Activated T-cell treated with anti-CD3 and anti-CD28 coated beads for 4 hours (primary cell): Measurements from ENCODE around the gene NTN3.

Experiments
- DNase-seq: peaks from one replicate; pipeline ENCODE4 v3.0.0-alpha.2; 2020

Gene NTN3

DNA sequence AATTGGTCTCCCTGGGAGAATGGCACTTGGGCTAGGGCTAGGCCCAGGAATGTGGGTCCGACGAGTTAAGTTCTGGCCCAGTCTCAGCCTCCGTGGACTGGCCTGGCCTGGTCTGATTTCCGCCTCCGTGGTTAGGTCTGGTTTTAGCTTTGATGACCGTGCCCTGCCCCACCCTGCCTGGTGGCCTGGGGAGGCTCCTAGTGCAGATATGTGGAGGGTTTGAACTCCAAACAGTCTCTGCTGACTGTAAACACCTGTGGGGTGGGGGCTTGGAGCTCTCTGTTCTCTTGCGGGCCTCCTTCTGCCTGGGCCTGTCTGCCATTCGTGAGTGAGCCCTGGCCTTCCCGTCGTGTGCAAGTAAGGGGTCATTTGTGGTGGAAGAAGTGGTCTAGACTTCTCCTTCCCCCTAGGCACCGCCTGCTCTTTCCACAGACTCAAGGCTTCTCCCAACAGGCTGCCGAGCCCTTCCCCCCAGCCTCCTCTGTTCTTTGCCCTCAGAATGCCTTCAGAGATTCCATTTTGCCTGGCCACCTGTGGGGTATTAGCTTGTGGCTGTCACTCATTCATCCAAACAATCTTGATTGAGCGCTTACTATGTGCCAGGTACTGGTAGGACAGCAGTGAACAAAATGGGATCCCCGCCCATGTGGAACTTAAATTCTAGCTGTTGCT lies 44.2 kb downstream of the NTN3 start:
- no peak for DNase-seq

DNA sequence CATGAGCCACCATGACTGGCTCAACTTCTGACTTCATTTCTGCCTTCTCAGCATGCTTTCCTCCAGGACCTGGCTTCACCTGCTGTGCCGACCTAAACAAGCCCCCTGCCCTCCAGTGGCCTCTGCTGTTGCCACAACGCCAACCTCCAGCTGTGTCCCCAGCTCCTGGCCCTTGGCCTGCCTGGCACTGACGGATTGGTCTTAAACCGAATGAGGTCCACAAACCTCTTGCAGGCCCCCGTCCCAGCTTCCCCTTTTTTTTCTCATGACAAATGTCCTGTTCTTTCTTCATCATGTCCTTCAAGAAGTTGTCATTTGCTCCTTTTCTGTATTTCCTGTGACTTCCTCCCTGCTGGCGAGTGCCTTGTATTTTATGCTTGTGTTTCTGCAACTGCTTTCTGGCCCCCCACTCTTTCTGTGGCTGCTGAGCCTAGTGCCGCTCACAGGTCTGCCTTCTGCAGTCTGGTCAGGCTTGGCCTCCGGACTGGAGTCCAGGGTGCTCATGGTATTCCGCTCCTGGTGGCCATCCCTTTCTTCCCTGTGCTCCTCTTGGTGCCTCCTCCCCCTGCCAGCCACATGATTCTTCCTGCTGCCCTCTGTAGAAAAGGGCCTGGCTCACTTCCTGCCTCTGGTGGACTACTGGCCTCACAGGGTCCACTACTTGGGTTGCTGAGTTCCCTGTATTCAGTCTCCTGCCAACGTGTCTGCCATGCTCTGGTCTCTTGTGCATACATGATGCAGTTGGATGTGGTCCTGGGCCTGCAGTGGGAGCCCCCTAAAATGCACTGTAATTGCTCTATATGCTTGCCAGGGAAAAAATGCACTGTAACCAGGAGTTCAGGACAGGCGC lies 45.5 kb downstream of the NTN3 start:
- no peak for DNase-seq

DNA sequence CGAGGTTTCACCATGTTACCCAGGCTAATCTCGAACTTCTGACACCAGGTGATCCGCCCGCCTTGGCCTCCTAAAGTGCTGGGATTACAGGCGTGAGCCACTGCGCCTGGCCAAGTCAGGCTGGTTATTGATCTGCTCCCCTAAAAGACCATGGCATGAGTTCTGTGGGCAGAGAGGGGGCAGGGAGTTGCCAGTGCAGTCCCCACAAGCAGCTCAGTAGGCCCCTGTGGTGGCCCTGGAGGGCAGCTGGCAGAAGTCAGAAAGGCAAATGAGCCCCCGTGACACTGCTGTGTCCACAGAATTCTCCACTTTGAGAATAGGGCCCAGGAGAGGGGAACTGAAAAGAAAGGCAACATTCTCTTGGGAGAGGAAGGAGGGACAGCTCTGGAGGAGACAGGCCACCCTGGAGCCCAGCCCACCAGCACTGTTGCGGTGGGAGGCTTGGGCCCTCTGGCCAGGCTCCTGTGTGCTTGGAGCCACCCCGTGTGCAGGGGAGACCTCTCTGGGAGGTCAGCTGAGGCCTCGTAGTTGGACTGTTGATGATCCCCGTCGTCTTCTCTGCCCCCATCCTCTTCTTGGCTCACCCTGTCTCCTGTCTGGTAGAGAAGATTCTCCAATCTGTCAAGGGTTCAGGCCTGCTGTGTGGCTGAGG lies 47.0 kb downstream of the NTN3 start:
- no peak for DNase-seq

DNA sequence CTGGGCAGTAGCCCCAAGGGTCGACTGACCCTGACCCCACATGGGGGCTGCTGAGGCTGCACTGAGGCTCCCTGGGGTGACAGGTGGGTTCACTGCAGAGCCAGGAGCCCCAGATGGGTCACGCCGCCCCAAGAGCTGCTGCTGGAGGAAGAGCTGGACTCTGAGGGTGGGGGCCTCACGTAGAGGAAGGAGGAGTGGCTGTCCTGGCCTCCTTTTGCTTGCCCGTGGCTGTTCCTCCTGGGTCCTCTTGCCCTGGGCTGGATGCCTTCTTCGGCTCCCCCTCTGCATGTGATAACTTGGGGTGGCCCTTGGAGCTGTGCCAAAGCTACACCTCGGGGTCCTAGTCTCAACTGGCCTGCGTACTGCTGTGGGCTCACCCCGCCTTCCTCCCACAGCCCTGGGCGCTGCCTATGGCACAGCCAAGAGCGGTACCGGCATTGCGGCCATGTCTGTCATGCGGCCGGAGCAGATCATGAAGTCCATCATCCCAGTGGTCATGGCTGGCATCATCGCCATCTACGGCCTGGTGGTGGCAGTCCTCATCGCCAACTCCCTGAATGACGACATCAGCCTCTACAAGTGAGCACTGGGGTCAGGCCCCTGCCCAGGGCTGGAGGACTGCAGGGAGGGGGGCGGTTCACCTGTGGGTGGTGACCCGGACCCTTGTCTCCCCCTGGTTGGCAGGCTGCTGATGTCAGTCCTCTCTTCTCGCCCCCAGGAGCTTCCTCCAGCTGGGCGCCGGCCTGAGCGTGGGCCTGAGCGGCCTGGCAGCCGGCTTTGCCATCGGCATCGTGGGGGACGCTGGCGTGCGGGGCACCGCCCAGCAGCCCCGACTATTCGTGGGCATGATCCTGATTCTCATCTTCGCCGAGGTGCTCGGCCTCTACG lies 48.0 kb downstream of the NTN3 start:
- no peak for DNase-seq

DNA sequence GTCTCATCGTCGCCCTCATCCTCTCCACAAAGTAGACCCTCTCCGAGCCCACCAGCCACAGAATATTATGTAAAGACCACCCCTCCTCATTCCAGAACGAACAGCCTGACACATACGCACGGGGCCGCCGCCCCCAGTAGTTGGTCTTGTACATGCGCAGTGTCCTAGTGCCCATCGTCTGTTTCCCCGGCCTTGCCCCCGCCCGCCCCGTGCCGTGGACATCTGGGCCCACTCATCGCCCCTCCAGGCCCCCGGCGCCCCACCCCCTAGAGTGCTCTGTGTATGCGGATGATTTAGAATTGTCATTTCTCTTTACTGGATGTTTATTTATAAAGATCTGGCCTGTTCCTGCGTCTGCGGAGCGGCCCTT lies 48.6 kb downstream of the NTN3 start:
- no peak for DNase-seq

DNA sequence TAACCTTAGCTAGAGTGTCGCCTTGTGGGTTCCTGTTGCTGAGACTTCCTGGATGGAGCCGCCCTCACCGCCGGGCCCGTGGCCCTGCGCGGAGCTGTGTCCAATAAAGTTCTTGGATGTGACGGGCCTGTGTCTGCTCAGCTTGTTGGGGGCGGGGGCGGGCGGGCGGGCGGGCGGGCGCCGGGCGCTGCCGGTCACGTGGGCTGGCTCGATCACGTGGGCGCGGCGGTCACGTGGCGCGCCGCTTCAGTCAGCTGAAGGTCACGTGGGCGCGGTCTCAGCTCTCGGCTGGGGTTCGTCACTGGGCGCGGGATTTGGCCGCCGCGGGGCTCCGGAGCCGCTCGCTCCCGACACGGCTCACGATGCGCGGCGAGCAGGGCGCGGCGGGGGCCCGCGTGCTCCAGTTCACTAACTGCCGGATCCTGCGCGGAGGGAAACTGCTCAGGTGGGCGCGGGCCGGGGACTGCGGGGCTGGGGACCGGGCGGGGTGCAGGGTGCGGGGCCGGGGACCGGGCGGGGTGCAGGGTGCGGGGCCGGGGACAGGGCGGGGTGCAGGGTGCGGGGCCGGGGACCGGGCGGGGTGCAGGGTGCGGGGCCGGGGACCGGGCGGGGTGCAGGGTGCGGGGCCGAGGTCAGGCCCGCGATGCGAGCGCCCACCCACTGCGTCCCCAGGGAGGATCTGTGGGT lies 49.1 kb downstream of the NTN3 start, which contains the start of gene AMDHD2:
Gene AMDHD2, plus strand, starts transcription at position 275 of the 687 bp plus-strand sequence. Its CDS starts 88 bp downstream, at position 363.
- DNase-seq, result peak; percentile 82

DNA sequence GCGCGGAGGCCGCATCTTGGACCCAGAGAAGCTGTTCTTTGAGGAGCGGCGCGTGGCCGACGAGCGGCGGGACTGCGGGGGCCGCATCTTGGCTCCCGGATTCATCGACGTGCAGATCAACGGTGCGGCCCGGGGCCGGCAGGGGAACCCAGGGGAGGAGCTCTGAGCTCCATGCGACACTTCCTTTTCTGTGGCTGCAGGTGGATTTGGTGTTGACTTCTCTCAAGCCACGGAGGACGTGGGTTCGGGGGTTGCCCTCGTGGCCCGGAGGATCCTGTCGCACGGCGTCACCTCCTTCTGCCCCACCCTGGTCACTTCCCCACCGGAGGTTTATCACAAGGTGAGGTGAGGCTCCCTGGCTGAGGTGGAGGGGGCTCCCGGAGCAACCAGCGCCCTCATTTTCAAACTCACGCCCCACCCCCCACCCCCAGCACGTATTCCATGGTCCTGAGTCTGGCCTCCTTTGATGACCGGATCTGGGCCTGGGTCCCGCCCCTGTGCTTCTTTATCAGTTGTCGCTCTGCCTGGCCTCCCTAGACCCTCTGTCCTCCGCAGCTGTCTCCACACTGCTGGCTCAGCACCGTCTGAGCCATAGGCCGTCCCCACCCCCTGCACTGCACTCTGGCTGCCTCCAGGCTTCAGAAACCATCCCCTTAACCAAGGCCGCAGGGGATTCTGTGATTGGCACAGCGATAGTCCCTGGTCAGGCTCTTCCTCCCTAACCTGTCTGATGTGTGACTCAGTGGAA lies 49.9 kb downstream of the NTN3 start:
- DNase-seq, result no peak
